ENCODE data around the gene TECPR1. TPM values are rescaled to one million over a fixed set of nuclear protein-coding genes. Genes with fewer than 3 reads are reported as not detected.

TECPR1 gene
- total and polyA plus RNA-seq, 2 experiments from 2014 or later = 8.2 to 27.8 TPM

DNA sequence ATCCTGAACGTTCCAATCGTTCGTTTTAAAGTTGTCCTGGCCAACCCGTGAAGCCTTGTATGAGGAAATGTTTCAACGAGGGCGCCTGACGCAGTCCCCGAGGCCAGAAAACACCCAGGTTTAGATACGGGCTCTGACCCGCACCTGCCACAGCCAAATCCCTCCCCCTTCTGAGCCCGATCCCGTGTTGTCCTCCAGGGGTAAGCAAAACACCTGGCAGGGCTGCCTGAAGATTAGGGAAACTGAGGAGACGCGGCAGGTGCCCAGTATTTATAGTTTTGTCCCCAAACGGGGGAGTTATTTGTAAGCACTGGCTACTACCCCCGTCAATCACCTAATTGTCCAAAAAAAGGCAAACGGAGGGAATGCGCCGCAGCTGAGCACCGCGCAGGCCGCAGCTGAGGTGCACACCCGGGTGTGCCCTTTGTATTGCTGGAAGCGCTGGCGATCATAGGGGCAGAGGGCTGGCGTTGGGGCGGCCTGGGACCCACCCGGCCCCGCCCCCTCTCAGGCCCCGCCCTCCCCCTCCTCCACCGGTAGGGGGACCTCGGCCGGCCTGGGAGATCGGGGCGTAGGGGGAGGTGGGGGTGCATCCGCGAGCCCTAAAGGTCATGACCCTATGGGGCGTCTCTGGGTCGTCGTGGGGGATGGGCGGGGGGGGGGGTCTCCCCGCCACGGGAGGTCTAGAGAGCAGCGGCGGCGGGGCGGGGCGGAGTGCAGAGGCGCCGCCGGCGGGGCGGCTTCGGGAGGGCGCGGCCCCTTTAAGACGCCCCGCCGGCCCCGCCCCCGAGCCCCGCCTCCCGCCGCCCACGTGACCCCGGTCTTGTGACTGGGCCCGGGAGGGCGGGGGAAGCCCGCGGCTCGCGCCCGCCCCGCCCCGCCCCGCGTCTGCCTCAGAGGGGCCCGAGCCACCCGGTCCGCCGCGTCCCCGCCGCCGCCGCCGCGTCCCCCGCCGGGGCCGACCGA is 29.0 kb upstream of the TECPR1 start, which contains the start of gene BRI3:
Gene BRI3 (plus strand): TSS at position 896 of the 966 bp plus-strand sequence. CDS start 110 bp downstream, outside the sequence.
- Histone ChIP-seq H3K4me3 (peak within 1 kb of the TSS; percentile 86), H3K9me3 (ENCODE audit: low read depth) (no peaks in the 10 kb centered on the region), H3K79me2 (ENCODE audit: insufficient read depth) (peaks cover 42% of the 10 kb centered on the region), H3K27me3 (replicated peaks; ENCODE audit: insufficient read depth) (no peaks in the 10 kb centered on the region), H3K36me3 (ENCODE audit: low read depth) (no peaks in the 10 kb centered on the region; the same call in 1 of the 2 replicates), H3K27ac (peak within 1 kb of the TSS; percentile 89), H2AFZ (peak within 1 kb of the TSS; percentile 85), H3K4me1 (ENCODE audit: insufficient read depth) (peaks cover 15% of the 10 kb centered on the region), H3K9ac (peak within 1 kb of the TSS; percentile 95), H3K9me2 (ENCODE audit: insufficient read depth) (no peaks in the 10 kb centered on the region), H3F3A (ENCODE audit: insufficient read depth) (peaks cover 14% of the 10 kb centered on the region), H3K4me2 (ENCODE audit: unreplicated experiment) (peak within 1 kb of the TSS; percentile 98), H4K20me1 (ENCODE audit: insufficient read depth) (no peaks in the 10 kb centered on the region)
- 1 to 4% methylated on average over 24 to 61 of the region's 92 CpGs for WGBS, 2 experiments (ENCODE audit: low coverage in 1 of 2, low lambda C conversion rate in 2 of 2, missing lambda C conversion rate in 2 of 2)
- peak; percentile 96 for DNase-seq
- in situ Hi-C loops (cut with MboI) = loop anchor here (25.0 kb wide), 1 partner anchor 456 kb away; no protein-coding TSS in a partner anchor
- TF ChIP-seq EZH2phosphoT487 (IDR thresholded peaks at IDR 0.05; ENCODE audit: insufficient read depth, low read depth) (no peak), EZH2 (IDR thresholded peaks at IDR 0.05; ENCODE audit: insufficient read depth, poor library complexity, severe bottlenecking) (no peak)

DNA sequence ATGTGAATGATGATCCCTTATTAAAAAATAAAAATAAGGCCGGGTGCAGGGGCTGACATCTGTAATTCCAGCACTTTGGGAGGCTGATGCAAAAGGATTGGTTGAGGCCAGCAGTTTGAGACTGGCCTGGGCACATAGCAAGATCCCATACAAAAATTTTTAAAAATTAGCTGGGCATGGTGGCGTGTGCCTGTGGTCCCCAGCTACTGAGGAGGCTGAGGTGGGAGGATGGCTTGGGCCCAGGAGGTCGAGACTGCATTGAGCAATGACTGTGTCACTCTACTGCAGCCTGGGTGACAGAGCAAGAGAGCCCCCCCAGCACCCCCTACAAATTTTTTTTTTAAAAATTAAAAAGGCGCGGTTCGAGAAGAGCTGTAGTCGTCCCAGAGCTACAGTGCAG is 28.3 kb upstream of the TECPR1 start:
- in situ Hi-C loops (cut with MboI) = loop anchor here (25.0 kb wide), 1 partner anchor 457 kb away; no protein-coding TSS in a partner anchor

DNA sequence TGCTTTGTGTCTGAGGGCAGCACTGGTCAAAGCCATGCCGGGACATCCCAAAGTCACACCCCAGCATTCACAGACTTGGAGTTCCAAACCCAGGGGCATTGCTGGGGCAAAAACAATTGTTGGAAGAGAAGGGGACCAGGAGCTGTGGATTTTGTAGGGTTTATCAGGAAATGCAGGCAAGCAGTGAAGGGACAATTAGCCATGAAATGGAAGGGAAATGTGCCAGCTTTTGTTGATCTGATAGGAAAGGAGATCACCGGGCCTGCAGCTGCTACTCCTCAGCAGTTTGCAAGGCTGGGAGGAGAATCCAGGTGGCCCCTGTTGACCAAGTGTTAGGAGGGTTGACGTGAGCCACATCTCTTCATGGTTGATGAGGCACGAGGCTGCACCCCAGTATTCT is 26.9 kb upstream of the TECPR1 start:
- Histone ChIP-seq H3K9me3 (ENCODE audit: low read depth) (no peaks in the 10 kb centered on the region), H3K4me2 (ENCODE audit: unreplicated experiment) (no peak overlapping the region), H3K9ac (no peak overlapping the region), H3K4me1 (ENCODE audit: insufficient read depth) (no peaks in the 10 kb centered on the region), H3K36me3 (ENCODE audit: low read depth) (no peaks in the 10 kb centered on the region; the same call in 1 of the 2 replicates), H4K20me1 (ENCODE audit: insufficient read depth) (no peaks in the 10 kb centered on the region), H3K27me3 (replicated peaks; ENCODE audit: insufficient read depth) (no peaks in the 10 kb centered on the region), H3K27ac (no peak overlapping the region), H3K9me2 (ENCODE audit: insufficient read depth) (no peaks in the 10 kb centered on the region), H3K4me3 (no peak overlapping the region), H3F3A (ENCODE audit: insufficient read depth) (peaks cover 17% of the 10 kb centered on the region), H2AFZ (no peak overlapping the region), H3K79me2 (ENCODE audit: insufficient read depth) (peaks cover 21% of the 10 kb centered on the region)
- WGBS, 2 experiments (ENCODE audit: low coverage in 1 of 2, low lambda C conversion rate in 2 of 2, missing lambda C conversion rate in 2 of 2) = 99% methylated on average over 4 of the region's 4 CpGs
- no peak for TF ChIP-seq EZH2 (IDR thresholded peaks at IDR 0.05; ENCODE audit: insufficient read depth, poor library complexity, severe bottlenecking)
- no peak for TF ChIP-seq EZH2phosphoT487 (IDR thresholded peaks at IDR 0.05; ENCODE audit: insufficient read depth, low read depth)
- in situ Hi-C loops (cut with MboI) = loop anchor here (25.0 kb wide), 1 partner anchor 458 kb away; no protein-coding TSS in a partner anchor
- no peak for DNase-seq

More for the DNA sequence above, 28.3 kb upstream of the TECPR1 start:
- H3K27me3 ChIP-seq (replicated peaks; ENCODE audit: insufficient read depth) = no peaks in the 10 kb centered on the region
- no peak for DNase-seq
- H3K36me3 ChIP-seq (ENCODE audit: low read depth) = no peaks in the 10 kb centered on the region; the same call in 1 of the 2 replicates
- peaks cover 35% of the 10 kb centered on the region for H3K79me2 ChIP-seq (ENCODE audit: insufficient read depth)
- no peaks in the 10 kb centered on the region for H4K20me1 ChIP-seq (ENCODE audit: insufficient read depth)
- H3F3A ChIP-seq (ENCODE audit: insufficient read depth) = peaks cover 17% of the 10 kb centered on the region
- peak overlapping the region; percentile 85; the same call in 1 of the 2 replicates for H2AFZ ChIP-seq
- H3K9me3 ChIP-seq (ENCODE audit: low read depth) = no peaks in the 10 kb centered on the region
- WGBS, 2 experiments (ENCODE audit: low coverage in 1 of 2, low lambda C conversion rate in 2 of 2, missing lambda C conversion rate in 2 of 2) = 51 to 61% methylated on average over 7 of the region's 7 CpGs
- no peak for TF ChIP-seq EZH2 (IDR thresholded peaks at IDR 0.05; ENCODE audit: insufficient read depth, poor library complexity, severe bottlenecking)
- no peak for TF ChIP-seq EZH2phosphoT487 (IDR thresholded peaks at IDR 0.05; ENCODE audit: insufficient read depth, low read depth)
- H3K4me2 ChIP-seq (ENCODE audit: unreplicated experiment) = no peak overlapping the region
- H3K4me1 ChIP-seq (ENCODE audit: insufficient read depth) = peaks cover 7% of the 10 kb centered on the region
- H3K9ac ChIP-seq = no peak overlapping the region
- no peak overlapping the region for H3K4me3 ChIP-seq
- H3K9me2 ChIP-seq (ENCODE audit: insufficient read depth) = no peaks in the 10 kb centered on the region
- H3K27ac ChIP-seq = no peak overlapping the region

- Histone ChIP-seq H3K27me3 (replicated peaks; ENCODE audit: insufficient read depth) (no peaks in the 10 kb centered on the region), H2AFZ (no peak overlapping the region), H3K79me2 (ENCODE audit: insufficient read depth) (peaks cover 16% of the 10 kb centered on the region), H3K36me3 (ENCODE audit: low read depth) (no peaks in the 10 kb centered on the region; the same call in 1 of the 2 replicates), H3K9me2 (ENCODE audit: insufficient read depth) (no peaks in the 10 kb centered on the region), H3K4me2 (ENCODE audit: unreplicated experiment) (no peak overlapping the region), H4K20me1 (ENCODE audit: insufficient read depth) (no peaks in the 10 kb centered on the region), H3K4me3 (no peak overlapping the region), H3K9ac (no peak overlapping the region), H3K4me1 (ENCODE audit: insufficient read depth) (no peaks in the 10 kb centered on the region), H3K27ac (no peak overlapping the region), H3F3A (ENCODE audit: insufficient read depth) (peaks cover 13% of the 10 kb centered on the region), H3K9me3 (ENCODE audit: low read depth) (no peaks in the 10 kb centered on the region)
- TF ChIP-seq EZH2 (IDR thresholded peaks at IDR 0.05; ENCODE audit: insufficient read depth, poor library complexity, severe bottlenecking) (no peak), EZH2phosphoT487 (IDR thresholded peaks at IDR 0.05; ENCODE audit: insufficient read depth, low read depth) (no peak)
- DNase-seq = peak; percentile 8
- in situ Hi-C loops (cut with MboI) = loop anchor here (25.0 kb wide), 1 partner anchor 459 kb away; no protein-coding TSS in a partner anchor
- WGBS, 2 experiments (ENCODE audit: low coverage in 1 of 2, low lambda C conversion rate in 2 of 2, missing lambda C conversion rate in 2 of 2) = 89 to 94% methylated on average over 5 of the region's 5 CpGs
Measured at GRCh38 chr7:98278408-98278807, 26.4 kb upstream of the TECPR1 start.

All from GM23248 (cell line).